ENCODE measurements around the gene CR1L.
A peak's percentile ranks its signal among the peaks of the same experiment; 100 is the strongest.

Gene CR1L

GRCh38 chr1:207644166-207644851 is 624 bp upstream of the CR1L start:
- H3K4me3 ChIP-seq (replicated peaks; ENCODE audit: insufficient read depth, low read length): peak overlapping the region; percentile 54
- peaks cover 3% of the 10 kb centered on the region for H3K27me3 ChIP-seq (ENCODE audit: insufficient read depth, poor library complexity, severe bottlenecking)
- H3K27ac ChIP-seq (replicated peaks): no peak overlapping the region
- no peak for TF ChIP-seq CTCF (IDR thresholded peaks at IDR 0.05; ENCODE audit: insufficient read depth, low read length)
- no peak for TF ChIP-seq SPI1 (IDR thresholded peaks at IDR 0.05; ENCODE audit: borderline replicate concordance, low read depth)
- no peak for TF ChIP-seq POLR2AphosphoS5 (IDR thresholded peaks at IDR 0.05; ENCODE audit: low read depth)
- TF ChIP-seq REST (IDR thresholded peaks at IDR 0.05; ENCODE audit: insufficient replicate concordance, low read depth): no peak
- no peak for TF ChIP-seq GABPA (IDR thresholded peaks at IDR 0.05; ENCODE audit: low read depth)
- DNase-seq (ENCODE audit: low read depth in 1 of 2, low spot score in 1 of 2): no peak

- no peak overlapping the region for H3K27ac ChIP-seq (replicated peaks)
- no peak for DNase-seq (ENCODE audit: low read depth in 1 of 2, low spot score in 1 of 2)
- H3K4me3 ChIP-seq (replicated peaks; ENCODE audit: insufficient read depth, low read length): no peak overlapping the region
- TF ChIP-seq GABPA (IDR thresholded peaks at IDR 0.05; ENCODE audit: low read depth) (no peak), CTCF (IDR thresholded peaks at IDR 0.05; ENCODE audit: insufficient read depth, low read length) (no peak), POLR2AphosphoS5 (IDR thresholded peaks at IDR 0.05; ENCODE audit: low read depth) (no peak), SPI1 (IDR thresholded peaks at IDR 0.05; ENCODE audit: borderline replicate concordance, low read depth) (no peak), REST (IDR thresholded peaks at IDR 0.05; ENCODE audit: insufficient replicate concordance, low read depth) (no peak)
- H3K27me3 ChIP-seq (ENCODE audit: insufficient read depth, poor library complexity, severe bottlenecking): peaks cover 3% of the 10 kb centered on the region
Observed at GRCh38 chr1:207645635-207646081, 725 bp downstream of the CR1L start.

DNA sequence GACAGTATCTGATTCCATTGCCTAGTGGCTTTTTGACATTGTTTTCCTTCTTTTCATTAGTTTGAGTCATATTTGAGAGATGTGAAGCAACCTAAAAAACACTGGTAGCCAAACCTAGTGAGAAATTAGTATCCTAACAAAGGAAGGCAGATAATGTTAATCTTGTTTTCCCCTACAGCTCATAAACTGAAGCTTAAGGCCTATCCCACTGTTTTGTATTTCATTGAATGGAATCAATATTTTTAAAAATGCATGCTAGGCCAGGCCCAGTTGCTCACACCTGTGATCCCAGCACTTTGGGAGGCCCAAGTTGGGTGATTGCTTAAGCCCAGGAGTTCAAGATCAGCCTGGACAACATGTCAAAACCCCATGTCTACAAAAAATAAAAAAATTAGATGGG is 1.2 kb downstream of the CR1L start:
- Histone ChIP-seq H3K4me3 (replicated peaks; ENCODE audit: insufficient read depth, low read length) (no peak overlapping the region), H3K27me3 (ENCODE audit: insufficient read depth, poor library complexity, severe bottlenecking) (peaks cover 3% of the 10 kb centered on the region), H3K27ac (replicated peaks) (no peak overlapping the region)
- DNase-seq (ENCODE audit: low read depth in 1 of 2, low spot score in 1 of 2): no peak
- no peak for TF ChIP-seq POLR2AphosphoS5 (IDR thresholded peaks at IDR 0.05; ENCODE audit: low read depth)
- TF ChIP-seq GABPA (IDR thresholded peaks at IDR 0.05; ENCODE audit: low read depth): no peak
- TF ChIP-seq REST (IDR thresholded peaks at IDR 0.05; ENCODE audit: insufficient replicate concordance, low read depth): no peak
- no peak for TF ChIP-seq CTCF (IDR thresholded peaks at IDR 0.05; ENCODE audit: insufficient read depth, low read length)
- TF ChIP-seq SPI1 (IDR thresholded peaks at IDR 0.05; ENCODE audit: borderline replicate concordance, low read depth): no peak

Measured in HL-60 (cell line).